CD4-positive, alpha-beta T cell treated with Interferon gamma for 1 hour (primary cell): ENCODE results near the gene MAN2A2.

Experiments
- DNase-seq: peaks from one replicate; pipeline ENCODE4 v3.0.0-alpha.2; 2020

The MAN2A2 gene

DNA sequence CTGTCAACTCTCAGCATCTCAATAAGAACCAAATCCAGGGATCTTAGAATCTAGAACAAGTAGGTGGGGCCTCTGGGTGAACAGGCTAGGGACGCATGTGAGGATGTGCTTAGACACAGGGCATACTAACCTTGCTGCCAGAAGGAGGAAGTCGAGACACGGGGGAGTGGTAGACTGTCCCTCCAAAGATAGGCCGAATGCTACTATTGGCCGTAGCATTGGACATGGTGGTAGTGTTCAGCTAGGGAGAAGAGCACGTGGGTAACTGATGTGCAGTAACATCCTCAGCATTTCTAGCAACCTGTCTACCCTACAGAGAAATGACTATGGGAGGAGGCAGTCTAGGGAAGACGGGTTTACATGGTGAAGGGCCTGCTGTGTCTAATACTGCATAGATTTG lies 67.2 kb downstream of the MAN2A2 start:
- DNase-seq, result no peak

DNA sequence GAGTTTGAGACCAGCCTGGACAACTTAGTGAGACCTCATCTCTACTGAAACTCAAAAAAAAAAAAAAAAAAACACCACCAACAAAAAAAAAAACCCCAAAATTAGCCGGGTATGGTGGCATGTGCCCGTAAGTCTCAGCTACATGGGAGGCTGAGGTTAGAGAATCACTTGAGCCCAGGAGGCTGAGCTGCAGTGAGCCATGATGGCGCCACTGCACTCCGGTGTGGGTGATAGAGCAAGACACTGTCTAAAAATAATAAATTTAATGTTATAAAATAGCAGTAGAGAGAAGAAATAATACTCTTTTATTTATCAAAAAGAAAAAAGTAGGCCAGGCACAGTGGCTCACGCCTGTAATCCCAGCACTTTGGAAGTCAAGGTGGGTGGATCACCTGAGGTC lies 69.0 kb downstream of the MAN2A2 start:
- no peak for DNase-seq
